NCI-H748 treated with DMSO at 0.1 percent for 48 hours (cell line): Measurements from ENCODE around the gene ANP32B.
"Not testable (repeated sequence)": the region's sequence is repeated elsewhere in the genome, so short reads cannot be mapped to it uniquely, and the experiment has no call there.

Experiments used
- DNase-seq: peaks from one replicate; lab custom pipeline; 2025; lab: John Stamatoyannopoulos, UW

Gene ANP32B

DNA sequence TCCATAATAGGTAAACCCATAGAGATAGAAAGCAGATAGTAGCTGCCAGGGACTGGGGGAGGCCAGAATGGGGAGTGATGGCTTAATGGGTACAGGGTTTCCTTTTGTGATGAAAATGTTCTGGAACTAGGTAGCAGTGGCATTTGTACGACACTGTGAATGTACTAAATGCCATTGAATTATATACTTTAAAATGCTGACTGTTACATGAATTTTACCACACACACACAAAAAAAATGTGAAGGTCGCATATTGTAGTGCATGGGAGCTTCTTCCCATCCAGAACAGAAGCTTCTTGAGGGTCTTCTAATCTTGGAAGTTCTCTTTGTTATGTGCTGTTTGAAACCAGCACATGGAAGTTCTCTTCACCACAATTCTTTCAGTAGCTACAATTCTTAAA is 19.9 kb upstream of the ANP32B start:
- no peak for DNase-seq

DNA sequence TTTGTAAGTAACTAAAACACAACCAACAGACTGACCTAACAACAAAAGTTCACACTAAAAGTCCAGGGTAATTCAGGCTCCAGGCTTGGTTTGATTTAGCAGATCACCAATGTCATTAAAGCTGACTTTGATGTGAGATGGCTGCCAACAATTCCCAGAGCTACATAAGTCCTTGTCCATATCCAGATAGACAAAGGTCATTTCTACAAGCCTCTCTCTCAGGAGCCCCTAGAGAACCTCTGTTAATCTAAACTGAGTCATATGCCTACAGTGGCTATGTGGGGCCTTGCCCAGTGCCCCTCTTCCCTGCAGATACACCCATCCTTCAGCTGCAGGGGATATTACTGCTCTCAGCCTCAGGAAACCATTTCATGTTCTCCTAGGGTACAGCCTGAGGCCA is 18.2 kb upstream of the ANP32B start:
- no peak for DNase-seq

DNA sequence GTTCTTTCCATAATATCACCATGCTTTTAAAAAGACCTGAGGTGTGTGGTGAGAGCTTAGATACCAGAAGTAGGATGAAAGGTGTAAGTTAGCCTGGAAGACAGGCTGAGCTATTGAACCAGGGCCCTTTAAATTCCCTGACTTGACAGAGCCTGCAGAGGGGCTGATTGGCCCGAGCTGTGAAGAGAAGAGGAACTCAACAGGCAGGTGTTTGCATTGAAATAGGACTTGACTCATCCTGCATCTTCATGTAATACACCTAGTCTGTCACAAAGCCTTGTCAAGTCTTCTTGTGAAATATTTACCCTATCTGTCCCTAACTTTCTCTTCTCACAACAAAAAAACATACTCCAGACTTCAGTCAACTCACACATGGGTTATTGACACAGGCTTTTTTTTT is 16.6 kb upstream of the ANP32B start:
- no peak for DNase-seq

DNA sequence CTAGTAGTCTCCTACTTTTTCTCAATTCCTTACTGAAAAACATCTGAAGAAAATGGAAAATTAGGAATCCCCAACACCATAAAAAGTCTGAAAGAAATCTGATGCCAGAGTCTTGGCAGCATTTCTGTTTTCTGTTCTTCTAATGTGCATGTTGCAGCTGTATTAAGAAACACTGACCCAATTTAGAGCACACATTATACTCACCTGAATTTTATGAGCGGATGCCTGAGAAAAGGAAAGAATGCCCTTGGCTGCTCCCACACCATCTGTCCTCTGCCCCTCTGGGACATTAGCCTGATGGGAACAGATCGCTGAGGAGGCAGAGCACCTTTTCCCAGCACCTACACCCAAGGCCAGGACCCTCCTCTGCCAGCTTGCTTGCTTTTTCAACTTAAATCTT is 14.1 kb upstream of the ANP32B start:
- no peak for DNase-seq

DNA sequence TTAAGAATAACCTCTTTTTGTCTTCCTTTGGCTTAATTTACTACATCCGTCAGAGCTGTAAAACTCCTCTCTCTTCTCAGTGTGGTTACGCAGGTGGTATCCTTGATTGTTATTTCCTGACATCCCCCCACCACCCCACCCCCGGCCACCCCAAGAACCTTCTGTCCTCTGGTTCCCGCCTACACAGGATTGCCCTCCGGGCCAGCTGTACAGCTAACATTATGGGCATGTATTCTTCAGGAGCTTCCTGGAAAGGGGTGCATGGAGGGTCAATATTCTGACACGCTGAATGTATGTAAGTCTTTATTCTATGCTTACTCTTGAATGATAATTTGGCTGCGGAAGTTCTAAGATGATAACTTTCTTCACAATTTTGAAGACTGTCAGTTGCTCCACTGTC is 13.0 kb upstream of the ANP32B start:
- no peak for DNase-seq

DNA sequence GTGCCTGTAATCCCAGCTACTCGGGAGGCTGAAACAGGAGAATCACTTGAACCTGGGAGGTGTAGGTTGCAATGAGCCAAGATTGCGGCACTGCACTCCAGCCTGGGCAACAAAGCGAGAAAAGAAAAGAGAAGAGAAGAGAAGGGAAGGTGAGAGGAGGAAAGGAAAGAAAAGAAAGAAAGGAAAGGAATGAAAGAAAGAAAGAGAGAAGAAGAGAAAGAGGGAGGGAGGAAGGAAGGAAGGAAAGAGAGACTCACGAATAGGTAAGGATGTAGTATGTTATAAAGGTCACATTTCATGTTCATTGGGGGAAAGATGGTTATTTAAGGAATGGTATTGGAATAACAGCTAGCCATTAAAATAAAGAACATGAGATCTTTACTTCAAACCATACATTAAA is 10.4 kb upstream of the ANP32B start:
- no peak for DNase-seq

DNA sequence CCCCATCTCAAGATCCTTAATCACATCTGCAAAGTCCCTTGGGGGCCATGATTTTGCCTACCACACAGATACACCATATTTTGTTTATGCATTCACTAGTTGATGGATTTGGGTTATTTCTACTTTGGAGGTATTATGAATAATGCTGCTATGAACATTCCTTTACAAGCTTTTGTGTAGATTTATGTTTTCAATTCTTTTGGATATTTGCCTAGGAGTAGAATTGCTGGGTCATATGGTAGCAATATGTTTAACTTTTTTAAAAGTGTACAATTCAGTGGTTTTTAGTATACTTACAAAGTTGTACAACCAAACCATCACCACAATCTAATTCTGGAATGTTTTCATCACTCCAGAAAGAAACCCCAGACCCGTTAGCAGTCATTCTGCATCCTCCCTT is 7.8 kb upstream of the ANP32B start:
- DNase-seq: no peak

DNA sequence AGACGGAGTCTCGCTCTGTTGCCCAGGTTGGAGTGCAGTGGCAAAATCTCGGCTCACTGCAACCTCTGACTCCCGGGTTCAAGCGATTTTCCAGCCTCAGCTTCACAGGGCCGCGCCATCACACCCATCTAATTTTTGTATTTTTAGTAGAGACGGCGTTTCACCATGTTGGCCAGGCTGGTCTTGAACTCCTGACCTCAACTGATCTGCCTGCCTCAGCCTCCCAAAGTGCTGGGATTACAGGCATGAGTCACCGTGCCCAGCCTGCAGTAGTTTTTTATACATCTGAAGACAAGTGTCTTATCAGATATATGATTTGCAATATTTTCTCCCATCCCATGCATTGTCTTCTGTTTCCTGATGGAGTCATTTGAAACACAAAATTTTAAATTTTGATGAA is 6.5 kb upstream of the ANP32B start:
- not testable (repeated sequence) for DNase-seq

DNA sequence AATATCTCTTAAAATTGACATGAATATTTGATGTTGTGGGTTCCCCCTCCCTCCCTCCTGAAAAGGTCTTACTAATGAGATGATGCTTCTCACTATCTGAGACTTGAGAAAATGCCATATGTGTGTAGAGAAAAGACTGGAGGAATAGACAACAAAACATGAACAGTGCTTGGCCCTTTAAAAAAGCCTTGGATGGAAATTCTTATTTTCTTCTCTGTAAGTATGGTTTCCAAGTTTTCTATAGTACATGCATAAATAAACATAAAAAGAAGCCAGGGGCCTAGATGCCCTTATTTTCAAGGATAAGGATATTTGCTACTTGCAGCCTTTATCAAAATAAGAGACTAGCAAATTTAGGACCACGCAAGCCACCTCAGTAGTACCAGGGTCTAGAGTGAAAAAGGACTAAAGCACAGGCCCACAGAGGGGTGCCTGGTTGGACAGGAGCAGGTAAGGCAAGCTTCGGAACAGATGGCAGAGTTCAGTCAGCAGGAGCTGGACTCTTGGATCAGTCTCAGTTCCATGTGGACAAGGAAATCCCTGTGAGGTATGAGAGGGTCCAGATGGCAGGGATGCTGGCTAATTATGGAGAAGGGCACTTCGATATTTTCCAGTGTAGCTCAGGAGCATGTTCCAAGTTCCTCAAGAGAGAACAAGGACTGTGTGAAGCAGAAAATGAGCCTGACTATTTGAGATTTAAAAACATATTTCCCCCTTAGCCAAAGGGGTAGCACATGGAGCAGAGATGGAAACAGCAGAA is 4.6 kb upstream of the ANP32B start:
- DNase-seq: no peak

DNA sequence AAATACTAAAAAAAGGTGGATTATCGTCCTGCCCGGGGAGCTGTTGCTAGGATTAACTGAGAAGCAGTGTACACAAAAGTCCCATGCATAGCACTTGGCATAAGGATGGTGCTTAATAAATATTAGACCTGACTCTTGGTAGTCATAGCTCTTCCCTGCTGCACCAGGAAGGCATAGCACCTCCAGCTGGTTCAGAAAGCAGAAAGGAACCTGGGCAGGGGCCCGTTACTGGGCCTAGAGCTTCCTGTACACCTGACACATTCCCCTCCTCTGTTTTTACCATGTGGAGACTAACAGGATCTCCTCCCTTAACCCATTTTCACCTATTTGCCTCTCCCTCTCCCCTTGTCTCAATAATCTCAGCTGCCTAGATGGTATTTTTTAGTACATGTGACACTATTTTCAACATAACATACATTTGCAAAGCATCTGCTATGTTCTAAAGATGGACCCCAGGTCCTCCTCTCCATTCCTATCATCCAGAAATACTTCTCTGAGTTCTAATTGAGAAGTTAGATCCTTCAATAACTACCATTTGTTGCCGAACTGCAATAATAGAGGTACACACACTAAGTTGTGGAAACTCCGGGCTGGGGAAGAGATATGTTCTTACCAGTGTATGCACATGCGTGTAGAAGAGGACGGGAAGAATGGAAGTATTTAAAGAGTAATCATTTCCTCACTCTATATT is 3.2 kb upstream of the ANP32B start:
- no peak for DNase-seq

DNA sequence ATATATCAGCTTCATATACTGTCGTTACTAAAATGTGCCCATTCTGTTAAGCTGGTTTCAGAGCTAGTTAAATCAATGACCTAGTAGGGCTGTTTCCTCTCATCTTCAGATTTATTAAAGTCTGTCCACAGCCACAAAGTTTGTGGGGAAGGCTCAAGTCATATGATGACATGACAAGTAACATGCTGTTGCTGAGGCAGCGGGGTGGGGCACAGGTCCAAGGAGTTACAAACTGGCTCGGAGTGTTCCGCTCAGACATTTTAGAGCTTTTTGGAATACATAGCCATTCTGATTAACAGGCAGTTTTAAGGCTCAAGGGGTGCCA is 2.7 kb upstream of the ANP32B start:
- no peak for DNase-seq

DNA sequence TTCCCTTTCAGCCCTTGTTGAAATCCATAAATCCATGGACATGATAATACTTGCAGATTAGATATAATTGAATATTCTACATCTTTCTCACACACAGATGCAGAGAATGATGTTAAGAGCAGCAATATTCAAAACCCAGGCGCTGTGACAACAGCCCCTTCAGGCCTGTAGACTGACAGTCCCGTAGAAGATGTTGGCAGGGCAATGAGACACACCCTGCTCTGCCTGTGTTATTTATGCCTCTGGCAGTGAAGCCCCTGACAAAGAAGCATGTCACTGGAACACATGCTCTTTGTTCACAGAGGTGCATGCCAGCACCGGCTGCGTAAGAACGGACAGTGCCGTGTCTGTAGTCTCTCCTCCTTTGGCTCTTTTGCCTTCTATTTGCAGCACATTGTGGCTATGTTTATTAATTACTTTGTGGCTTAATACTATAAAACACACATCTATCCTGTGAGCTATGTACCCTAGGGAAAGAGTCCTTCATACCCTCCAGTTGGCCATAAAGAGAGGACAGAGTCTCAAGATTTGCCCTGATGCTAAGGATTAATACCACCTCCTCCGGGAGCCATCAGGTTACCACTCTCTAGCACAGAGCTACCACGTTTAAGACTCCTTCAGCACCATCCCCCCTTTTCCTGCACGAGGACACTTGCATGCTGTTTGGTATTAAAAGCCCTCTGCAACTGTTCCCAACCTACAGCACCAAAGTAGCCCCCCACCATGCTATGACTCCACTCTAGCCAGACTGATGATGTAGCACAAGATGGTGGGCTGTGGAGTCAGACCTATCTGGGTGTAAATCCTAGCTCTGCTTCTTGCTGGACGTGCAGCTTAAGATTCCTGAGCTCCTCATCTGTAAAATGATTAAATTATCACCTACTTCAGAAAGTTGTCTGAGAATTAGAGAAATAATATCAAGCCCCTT is 2.0 kb upstream of the ANP32B start:
- DNase-seq: no peak

DNA sequence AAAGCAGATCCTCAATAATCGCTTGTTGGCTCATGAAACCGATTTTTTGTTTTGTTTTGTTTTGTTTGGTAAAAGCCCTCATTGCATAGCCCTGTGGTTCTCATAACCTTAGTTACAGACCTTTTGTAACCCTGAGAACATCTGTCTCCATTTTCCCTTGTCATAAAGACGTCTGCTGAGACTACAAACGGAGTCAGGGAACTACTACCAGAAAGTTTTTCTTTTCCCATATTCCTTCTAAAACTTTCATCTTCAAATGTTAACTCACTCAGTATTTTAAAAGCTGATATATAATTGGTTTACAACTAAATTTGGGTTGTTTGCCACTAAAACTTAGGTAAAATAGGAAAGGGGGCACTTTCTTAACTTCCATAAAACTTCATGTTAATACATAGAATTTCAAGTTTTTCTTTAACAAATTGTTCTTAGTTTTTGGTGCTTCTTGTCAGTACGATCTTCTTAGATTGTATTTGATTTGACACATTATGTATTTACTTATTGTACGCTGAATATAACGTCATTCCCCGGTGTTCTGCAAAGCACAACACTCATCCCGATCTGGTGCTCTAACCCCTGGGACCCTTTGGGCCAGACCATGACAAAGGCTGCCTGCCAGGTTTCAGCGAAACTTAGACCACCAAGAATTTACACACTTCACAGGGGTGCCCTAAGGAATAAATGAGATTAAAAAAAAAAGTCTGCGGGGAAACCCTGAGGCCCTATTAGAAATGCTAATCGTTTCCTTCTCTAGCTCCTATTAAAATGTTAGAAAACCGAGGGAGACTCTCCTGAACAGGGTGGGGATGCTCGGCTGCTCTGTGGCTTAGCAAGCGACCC is 1.1 kb upstream of the ANP32B start:
- no peak for DNase-seq

DNA sequence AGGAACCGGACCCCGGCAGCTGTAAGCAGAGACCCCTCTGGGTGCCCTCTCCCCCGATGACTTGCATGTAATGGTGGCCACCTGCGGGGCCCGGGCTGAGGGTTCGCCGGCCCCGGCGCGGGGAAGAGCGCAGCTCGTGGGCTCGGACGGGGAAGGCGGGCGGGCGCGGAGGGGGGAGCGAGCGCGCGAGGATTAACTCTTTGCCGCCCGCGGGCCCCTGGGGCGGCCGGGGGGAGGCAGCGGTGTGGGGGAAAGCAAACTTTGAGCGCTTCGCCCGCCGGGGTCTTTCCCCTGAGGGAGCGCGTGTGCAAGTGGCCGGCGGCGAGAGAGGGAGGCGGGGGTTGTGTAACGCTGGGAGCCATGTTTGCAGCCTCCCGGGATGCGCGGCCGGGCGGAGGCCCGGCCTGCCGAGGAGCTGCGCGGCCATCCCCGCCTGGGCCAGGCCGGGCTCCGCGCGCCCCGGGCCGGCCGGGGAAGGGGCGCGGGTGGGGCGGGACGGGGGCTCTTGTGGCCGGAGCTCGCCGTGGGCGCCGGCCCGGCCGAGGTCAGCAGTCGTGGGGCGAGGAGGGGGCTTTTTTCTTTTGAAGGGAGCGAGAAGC is 547 bp downstream of the ANP32B start:
- DNase-seq: no peak

DNA sequence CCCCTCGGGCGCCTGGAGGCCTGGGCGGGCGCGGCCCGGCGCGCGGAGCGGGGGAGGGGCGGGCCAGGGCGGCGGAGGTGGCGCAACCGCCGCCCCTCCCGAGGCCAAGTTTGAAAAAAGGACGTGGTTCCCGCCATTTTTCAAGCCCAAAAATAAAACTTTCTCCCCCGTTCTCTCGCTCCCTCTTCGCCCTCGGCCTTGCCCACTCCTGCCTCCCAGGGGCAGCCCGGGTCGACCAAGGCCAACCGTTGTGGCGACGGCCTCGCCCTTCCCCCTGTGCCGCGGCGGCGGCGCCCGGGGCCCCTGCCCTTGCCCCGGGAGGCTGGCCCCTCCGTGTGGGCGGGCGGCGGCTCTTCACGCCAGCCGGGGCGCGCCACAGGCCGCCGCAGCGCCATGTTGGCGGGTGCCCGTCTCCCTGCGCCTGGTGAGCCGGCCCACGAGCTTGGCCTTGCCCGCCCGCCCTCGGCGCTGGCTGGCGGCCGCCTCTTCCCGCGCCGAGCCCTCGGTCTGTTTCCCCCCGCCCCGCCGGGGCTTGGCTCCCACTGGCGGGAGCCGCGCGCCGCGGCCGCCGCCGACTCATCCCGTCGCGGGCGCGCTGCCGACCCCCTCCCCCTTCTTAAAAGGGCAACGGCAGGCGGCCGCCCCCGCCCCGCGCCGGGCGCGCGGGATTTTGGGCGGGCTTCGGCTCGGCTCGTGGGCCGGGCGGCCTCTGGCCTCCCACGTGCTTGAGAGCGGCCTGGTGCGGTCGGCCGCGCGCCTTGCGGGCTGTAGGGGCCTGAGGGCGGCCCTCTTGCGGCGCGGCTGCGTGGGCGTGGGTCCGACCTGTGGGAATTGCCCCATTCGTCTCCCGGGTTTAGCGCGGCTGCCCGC is 1.3 kb downstream of the ANP32B start:
- DNase-seq: peak; percentile 25

DNA sequence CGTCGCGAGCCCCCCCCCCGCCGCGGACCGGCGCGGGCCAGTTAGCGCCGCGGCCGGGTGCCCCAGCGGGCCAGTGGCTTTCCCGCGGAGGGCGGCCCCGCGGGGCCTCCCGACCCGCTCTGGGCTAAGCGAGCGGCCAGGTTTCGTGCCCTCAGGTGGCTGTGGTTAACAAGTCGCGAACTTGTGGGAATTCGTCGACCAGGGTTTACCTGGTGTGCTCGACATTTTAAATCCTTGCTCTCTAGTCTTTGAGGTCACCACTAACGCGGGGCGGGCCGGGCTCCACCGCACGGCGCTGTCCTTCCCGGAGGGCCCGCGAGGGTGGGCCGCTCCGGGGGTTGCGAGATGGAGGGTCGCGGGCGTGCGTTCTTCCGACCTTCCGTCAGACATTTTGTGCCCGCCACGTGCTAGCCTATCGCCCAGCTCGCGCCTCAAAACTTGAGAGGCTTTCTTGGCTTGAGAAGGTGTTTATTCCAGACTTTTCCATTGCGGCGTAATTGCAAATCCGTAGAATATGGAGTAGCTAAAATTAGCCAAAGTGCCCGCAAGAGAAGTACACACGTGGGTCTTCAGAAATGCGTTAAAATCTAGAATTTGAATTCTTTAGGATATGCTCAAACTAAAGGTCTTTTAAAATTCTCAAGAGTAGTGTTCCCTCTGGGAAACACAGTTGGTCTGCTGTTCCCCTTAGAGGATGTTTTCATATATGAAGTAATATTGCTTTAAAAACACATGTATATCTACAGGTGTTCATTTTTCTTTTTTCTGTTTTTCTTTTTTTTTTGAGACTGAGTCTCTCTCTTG is 2.1 kb downstream of the ANP32B start:
- no peak for DNase-seq

DNA sequence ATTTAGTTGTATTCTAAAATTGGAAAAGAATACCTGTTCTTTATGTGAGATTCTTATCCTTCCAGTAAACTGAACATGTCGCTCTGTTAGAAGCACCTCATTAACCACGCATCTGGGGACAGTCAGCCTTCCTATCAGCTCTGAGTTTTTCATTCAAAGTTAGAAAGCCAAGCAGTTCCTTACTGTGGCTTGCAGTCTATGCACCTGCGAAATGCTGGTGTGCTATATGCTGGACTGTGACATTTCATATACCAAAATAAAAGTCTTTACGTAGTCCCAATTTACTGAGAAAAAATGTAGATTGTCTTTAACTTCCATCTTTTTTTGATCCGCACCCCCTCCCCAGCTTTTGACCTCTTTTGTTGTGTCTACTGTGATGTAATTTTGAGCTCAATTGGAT is 4.3 kb downstream of the ANP32B start:
- no peak for DNase-seq

DNA sequence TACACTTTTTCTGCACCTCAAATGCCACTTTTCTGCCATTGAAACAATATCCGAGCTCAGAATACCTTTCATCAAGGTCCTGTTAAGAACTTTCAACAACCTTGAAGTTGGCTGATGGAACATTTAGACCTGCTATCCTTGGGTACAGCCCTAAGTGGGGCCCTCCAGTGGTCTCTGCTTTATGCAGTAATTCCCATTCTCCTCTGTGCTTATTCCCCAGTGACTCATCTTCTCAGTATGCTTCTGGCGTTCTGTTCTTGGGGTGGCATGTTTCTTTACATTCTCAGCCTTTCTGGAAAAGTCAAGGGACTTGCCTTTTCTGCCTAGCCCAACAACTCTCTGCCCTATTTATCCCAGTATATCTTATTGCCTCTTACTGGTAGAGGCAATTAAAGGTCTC is 7.1 kb downstream of the ANP32B start:
- DNase-seq: no peak

DNA sequence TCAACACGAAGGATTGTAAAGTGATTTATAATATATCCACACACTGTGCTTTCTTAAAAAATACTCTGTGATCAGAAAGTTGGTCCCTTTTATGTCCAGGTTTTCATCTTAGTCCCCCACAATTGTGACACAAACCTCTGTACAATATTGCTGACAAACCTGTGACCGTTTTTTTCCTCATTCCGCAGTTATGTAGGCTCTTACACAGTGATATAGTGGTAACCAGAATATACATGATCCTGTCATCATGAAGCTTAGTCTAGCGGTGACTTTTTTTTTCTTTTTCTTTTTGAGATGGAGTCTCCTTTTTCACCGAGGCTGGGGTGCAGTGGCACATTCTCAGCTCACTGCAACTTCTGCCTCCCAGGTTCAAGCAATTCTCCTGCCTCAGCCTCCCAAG is 8.7 kb downstream of the ANP32B start:
- DNase-seq: no peak

DNA sequence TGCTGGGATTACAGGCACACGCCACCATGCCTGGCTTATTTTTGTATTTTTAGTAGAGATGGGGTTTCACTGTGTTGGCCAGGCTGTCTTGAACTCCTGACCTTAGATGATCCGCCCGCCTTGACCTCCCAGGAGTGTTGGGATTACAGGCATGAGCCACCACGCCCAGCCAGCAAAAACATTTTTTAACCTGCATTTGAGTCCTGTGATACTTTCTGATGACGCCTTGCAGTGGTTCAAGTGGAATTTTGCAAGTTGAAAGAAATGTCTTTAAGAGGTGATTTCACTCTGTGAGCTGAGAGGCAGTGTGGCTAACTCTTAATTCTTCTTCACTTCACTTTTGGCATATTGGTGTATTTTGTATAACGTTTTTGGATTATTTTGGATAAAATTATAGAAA is 9.1 kb downstream of the ANP32B start:
- DNase-seq: no peak
